ENCODE results near the gene PCDHGA1. TPM values are rescaled to one million over a fixed set of nuclear protein-coding genes. Genes with fewer than 3 reads are reported as not detected.

PCDHGA1 gene
- total RNA-seq, 1 donor from 2014 or later, result 0.54 TPM

- TF ChIP-seq CTCF (conservative IDR thresholded peaks at IDR 0.05), result no peak
Observed at GRCh38 chr5:141437221-141437620, 106.9 kb downstream of the PCDHGA1 start.

GRCh38 chr5:141439411-141440141 is 109.3 kb downstream of the PCDHGA1 start:
- no peak for TF ChIP-seq CTCF (conservative IDR thresholded peaks at IDR 0.05)
- Mint-ChIP-seq H3K36me3 (ENCODE audit: low read depth) (peaks cover 63% of the 10 kb centered on the region), H3K4me3 (no peak overlapping the region), H3K9me3 (peaks cover 14% of the 10 kb centered on the region), H3K4me1 (no peaks in the 10 kb centered on the region), H3K27me3 (ENCODE audit: low read depth) (no peaks in the 10 kb centered on the region), H3K27ac (ENCODE audit: unreplicated experiment) (no peak overlapping the region)
- no peak for DNase-seq (ENCODE audit: low read depth, low spot score)

More at GRCh38 chr5:141437221-141437620, 106.9 kb downstream of the PCDHGA1 start:
- no peak overlapping the region for H3K27ac Mint-ChIP-seq (ENCODE audit: unreplicated experiment)
- H3K4me3 Mint-ChIP-seq, result no peak overlapping the region
- peaks cover 65% of the 10 kb centered on the region for H3K36me3 Mint-ChIP-seq (ENCODE audit: low read depth)
- no peaks in the 10 kb centered on the region for H3K27me3 Mint-ChIP-seq (ENCODE audit: low read depth)
- no peak for DNase-seq (ENCODE audit: low read depth, low spot score)
- H3K4me1 Mint-ChIP-seq, result no peaks in the 10 kb centered on the region
- H3K9me3 Mint-ChIP-seq, result peaks cover 11% of the 10 kb centered on the region

GRCh38 chr5:141440341-141440740 is 110.0 kb downstream of the PCDHGA1 start:
- peaks cover 14% of the 10 kb centered on the region for H3K9me3 Mint-ChIP-seq
- H3K4me3 Mint-ChIP-seq, result no peak overlapping the region
- H3K36me3 Mint-ChIP-seq (ENCODE audit: low read depth), result peaks cover 62% of the 10 kb centered on the region
- H3K4me1 Mint-ChIP-seq, result no peaks in the 10 kb centered on the region
- H3K27me3 Mint-ChIP-seq (ENCODE audit: low read depth), result no peaks in the 10 kb centered on the region
- no peak for DNase-seq (ENCODE audit: low read depth, low spot score)
- no peak for TF ChIP-seq CTCF (conservative IDR thresholded peaks at IDR 0.05)
- no peak overlapping the region for H3K27ac Mint-ChIP-seq (ENCODE audit: unreplicated experiment)

DNA sequence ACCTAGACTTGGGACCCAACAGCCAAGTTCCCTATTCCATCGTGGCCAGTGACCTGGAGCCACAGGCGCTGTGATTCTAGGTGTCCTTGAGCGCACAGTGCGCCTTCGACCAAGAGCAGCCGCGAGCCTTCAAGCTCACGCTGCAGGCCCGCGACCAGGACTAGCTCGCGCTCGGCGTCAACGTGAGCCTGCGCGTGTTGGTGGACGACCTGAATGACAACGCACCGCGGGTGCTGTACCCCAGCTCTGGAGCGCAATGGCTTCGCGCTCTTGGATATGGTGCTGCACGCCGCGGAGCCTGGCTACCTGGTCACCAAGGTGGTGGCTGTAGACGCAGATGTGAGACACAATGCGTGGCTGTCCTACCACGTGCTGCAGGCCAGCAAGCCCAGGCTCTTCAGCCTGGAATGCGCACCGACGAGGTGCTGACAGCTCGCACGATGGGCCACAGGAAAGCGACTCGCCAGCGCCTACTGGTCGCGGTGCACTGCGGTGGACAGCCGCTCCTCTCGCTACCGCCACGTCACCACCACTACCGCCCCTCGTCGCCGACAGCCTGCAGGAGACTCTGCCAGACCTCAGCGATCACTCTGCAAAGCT is 111.4 kb downstream of the PCDHGA1 start:
- H3K27ac Mint-ChIP-seq (ENCODE audit: unreplicated experiment), result no peak overlapping the region
- H3K4me1 Mint-ChIP-seq, result no peaks in the 10 kb centered on the region
- no peak overlapping the region for H3K4me3 Mint-ChIP-seq
- peaks cover 61% of the 10 kb centered on the region for H3K36me3 Mint-ChIP-seq (ENCODE audit: low read depth)
- peaks cover 18% of the 10 kb centered on the region for H3K9me3 Mint-ChIP-seq
- TF ChIP-seq CTCF (conservative IDR thresholded peaks at IDR 0.05), result no peak
- DNase-seq (ENCODE audit: low read depth, low spot score), result no peak
- no peaks in the 10 kb centered on the region for H3K27me3 Mint-ChIP-seq (ENCODE audit: low read depth)

DNA sequence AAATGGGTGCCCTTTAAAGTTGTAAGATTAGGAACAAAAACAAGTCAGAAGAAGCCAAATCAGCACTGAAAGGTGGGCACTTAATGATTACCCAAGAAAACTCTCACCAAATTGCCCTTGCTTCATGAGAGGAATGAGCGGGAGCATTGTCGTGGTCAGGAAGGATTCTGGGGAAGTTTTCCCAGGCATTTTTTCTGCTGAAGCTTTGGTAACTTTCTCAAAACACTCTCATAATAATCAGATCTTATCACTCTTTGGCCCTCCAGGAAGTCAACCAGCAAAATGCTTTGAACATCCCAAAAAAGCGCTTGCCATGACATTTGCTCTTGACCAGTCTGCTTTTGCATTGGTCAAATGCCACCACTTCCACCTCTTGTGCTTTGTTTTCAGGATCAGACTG is 135.0 kb downstream of the PCDHGA1 start:
- no peak overlapping the region for H3K4me3 Mint-ChIP-seq
- peaks cover 12% of the 10 kb centered on the region for H3K36me3 Mint-ChIP-seq (ENCODE audit: low read depth)
- no peak for TF ChIP-seq CTCF (conservative IDR thresholded peaks at IDR 0.05)
- H3K27me3 Mint-ChIP-seq (ENCODE audit: low read depth), result no peaks in the 10 kb centered on the region
- no peak for DNase-seq (ENCODE audit: low read depth, low spot score)
- H3K27ac Mint-ChIP-seq (ENCODE audit: unreplicated experiment), result peak overlapping the region; percentile 14
- H3K9me3 Mint-ChIP-seq, result peaks cover 2% of the 10 kb centered on the region
- peaks cover 18% of the 10 kb centered on the region for H3K4me1 Mint-ChIP-seq
